ENCODE data around the gene ATRN. TPM values are rescaled to one million over a fixed set of nuclear protein-coding genes. Genes with fewer than 3 reads are reported as not detected.

ATRN gene
- total and polyA plus RNA-seq, 4 experiments from 2014 or later = 4.0 to 12.5 (median 10.1) TPM

DNA sequence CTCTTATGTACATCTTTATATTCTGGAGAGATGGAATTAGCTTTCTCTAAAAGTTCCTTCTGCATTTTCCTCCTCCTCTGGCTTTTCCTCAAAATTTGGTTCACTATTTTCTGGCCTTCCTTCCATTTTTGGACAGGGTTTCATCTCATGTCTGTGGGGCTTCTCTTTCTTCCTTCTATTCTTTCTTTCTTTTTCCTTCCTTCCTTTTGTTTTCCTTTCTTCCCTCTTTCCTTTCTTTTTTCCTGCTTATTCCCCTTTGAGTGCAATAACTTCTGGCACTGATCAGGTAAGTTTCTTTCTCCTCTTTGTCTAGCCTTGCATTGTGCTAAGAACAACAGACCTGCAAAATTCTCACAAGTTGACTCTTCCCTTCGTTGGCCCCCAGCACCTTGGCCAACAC lies 5.5 kb upstream of the ATRN start:
- no peak overlapping the region for H3K4me3 Mint-ChIP-seq
- no peaks in the 10 kb centered on the region for H3K36me3 Mint-ChIP-seq
- H3K9me3 Mint-ChIP-seq = no peaks in the 10 kb centered on the region
- H3K4me1 ChIP-seq (ENCODE audit: insufficient read depth, low read length) = no peaks in the 10 kb centered on the region
- ChIA-PET CTCF (ENCODE audit: partially characterized antibody) (interaction anchor here (1.6 kb wide), 1 partner anchor 9 kb away, joined by 3 read pairs; no protein-coding TSS in a partner anchor), POLR2A (ENCODE audit: partially characterized antibody) (no interaction called here)
- no peak overlapping the region for H3K27ac Mint-ChIP-seq
- no peaks in the 10 kb centered on the region for H3K9me3 ChIP-seq (ENCODE audit: control insufficient read depth in 1 of 2, low read length in 2 of 2)
- no peak for DNase-seq
- H3K36me3 ChIP-seq (ENCODE audit: insufficient read depth, low read length) = no peaks in the 10 kb centered on the region
- H3K27ac ChIP-seq (ENCODE audit: low read depth, low read length) = no peak overlapping the region
- H3K27me3 ChIP-seq (ENCODE audit: insufficient read depth, low read length) = peaks cover 3% of the 10 kb centered on the region
- H3K4me1 Mint-ChIP-seq = peaks cover 0 to 7% (median 4%) of the 10 kb centered on the region in 4 donors
- intact Hi-C loops (cut with micrococcal nuclease) = no loop called here
- no peak overlapping the region for H3K4me3 ChIP-seq (ENCODE audit: low read length in 2 of 2)
- H3K27me3 Mint-ChIP-seq = peaks cover 6 to 9% of the 10 kb centered on the region in 2 donors

DNA sequence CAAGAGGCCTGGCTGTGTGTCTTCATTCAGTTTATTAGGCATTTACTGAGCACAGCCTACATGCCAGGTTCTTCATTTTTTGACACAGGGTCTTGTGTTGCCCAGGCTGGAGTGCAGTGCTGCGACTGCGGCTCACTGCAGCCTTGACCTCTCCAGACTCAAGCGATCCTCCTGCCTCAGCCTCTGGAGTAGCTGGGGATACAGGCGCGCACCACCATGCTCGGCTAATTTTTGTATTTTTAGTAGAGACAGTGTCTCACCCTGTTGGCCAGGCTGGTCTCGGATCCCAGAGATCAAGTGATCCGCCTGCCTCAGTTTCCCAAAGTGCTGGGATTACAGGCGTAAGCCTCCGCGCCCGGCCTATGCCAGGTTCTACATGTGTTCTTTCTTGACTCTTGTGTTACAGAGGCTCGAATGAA lies 601 bp upstream of the ATRN start:
- peaks cover 2 to 7% of the 10 kb centered on the region in 2 donors for H3K27me3 Mint-ChIP-seq
- H3K27ac Mint-ChIP-seq = peak overlapping the region; percentile 65 to 90 (median 84)
- peak overlapping the region; percentile 51 for H3K27ac ChIP-seq (ENCODE audit: low read depth, low read length)
- DNase-seq = no peak
- no peaks in the 10 kb centered on the region for H3K9me3 Mint-ChIP-seq
- H3K36me3 Mint-ChIP-seq = peaks cover 0 to 4% of the 10 kb centered on the region in 2 donors
- ChIA-PET POLR2A (ENCODE audit: partially characterized antibody) (interaction anchor here (0.8 to 4.2 kb wide), 4 partner anchors 50 to 142 kb away, joined by 3 to 28 read pairs (median 5); partner anchors contain the start of gene DNAAF9), CTCF (ENCODE audit: partially characterized antibody) (no interaction called here)
- no peaks in the 10 kb centered on the region for H3K9me3 ChIP-seq (ENCODE audit: control insufficient read depth in 1 of 2, low read length in 2 of 2)
- peaks cover 25% of the 10 kb centered on the region for H3K4me1 ChIP-seq (ENCODE audit: insufficient read depth, low read length)
- peak overlapping the region; percentile 60 to 66 for H3K4me3 ChIP-seq (ENCODE audit: low read length in 2 of 2)
- peaks cover 26 to 45% (median 34%) of the 10 kb centered on the region in 4 donors for H3K4me1 Mint-ChIP-seq
- H3K36me3 ChIP-seq (ENCODE audit: insufficient read depth, low read length) = no peaks in the 10 kb centered on the region
- intact Hi-C loops (cut with micrococcal nuclease) = no loop called here
- peak overlapping the region; percentile 87 to 96 (median 90) for H3K4me3 Mint-ChIP-seq
- peaks cover 3% of the 10 kb centered on the region for H3K27me3 ChIP-seq (ENCODE audit: insufficient read depth, low read length)

DNA sequence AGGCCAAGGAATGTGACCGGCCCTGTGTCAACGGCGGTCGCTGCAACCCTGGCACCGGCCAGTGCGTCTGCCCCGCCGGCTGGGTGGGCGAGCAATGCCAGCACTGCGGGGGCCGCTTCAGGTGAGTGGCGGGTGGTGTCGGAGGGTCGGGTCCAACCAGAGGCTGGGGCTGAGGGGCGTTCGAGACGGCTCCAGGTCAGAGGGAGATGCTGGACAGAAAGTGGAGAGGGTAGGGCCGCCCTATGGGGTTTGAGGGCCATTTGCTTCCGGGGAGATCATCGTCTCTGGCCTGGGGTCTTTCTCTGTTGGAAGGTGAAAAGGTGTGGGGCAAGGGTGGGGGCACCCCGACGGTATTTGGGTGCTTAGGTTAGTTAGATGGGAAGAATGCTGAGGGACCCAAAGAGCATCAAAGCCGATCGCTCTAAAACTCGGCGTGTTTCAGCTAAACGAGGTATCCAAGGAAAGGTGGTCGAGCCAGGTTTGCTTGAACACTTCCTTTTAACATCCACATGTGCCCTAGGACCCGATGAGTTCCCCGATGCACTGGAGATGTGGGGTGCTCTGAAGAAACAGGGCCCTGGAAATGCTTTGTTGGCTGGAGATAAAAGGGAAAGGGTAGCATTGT lies 691 bp downstream of the ATRN start:
- ChIA-PET CTCF (ENCODE audit: partially characterized antibody) (interaction anchor here (2.0 kb wide), 1 partner anchor 13 kb away, joined by 4 read pairs; no protein-coding TSS in a partner anchor), POLR2A (ENCODE audit: partially characterized antibody) (interaction anchor here (4.2 kb wide), 1 partner anchor 64 kb away, joined by 28 read pairs; the partner anchor contains the start of gene DNAAF9)
- peaks cover 25% of the 10 kb centered on the region for H3K4me1 ChIP-seq (ENCODE audit: insufficient read depth, low read length)
- intact Hi-C loops (cut with micrococcal nuclease) = loop anchor here (1.0 kb wide), 1 partner anchor 64 kb away; the partner anchor contains the start of gene DNAAF9
- Mint-ChIP-seq H3K4me3 (peak overlapping the region; percentile 90 to 96 (median 94)), H3K27ac (peak overlapping the region; percentile 73 to 96 (median 88)), H3K36me3 (peaks cover 0 to 4% of the 10 kb centered on the region in 2 donors), H3K4me1 (peaks cover 26 to 45% (median 34%) of the 10 kb centered on the region in 4 donors), H3K9me3 (no peaks in the 10 kb centered on the region), H3K27me3 (peaks cover 0 to 1% of the 10 kb centered on the region in 2 donors)
- H3K4me3 ChIP-seq (ENCODE audit: low read length in 2 of 2) = peak overlapping the region; percentile 66 to 67
- peaks cover under 1% of the 10 kb centered on the region for H3K27me3 ChIP-seq (ENCODE audit: insufficient read depth, low read length)
- H3K27ac ChIP-seq (ENCODE audit: low read depth, low read length) = peak overlapping the region; percentile 51
- no peaks in the 10 kb centered on the region for H3K9me3 ChIP-seq (ENCODE audit: control insufficient read depth in 1 of 2, low read length in 2 of 2)
- DNase-seq = peak in 2 of 5 donors; percentile 2 to 8
- no peaks in the 10 kb centered on the region for H3K36me3 ChIP-seq (ENCODE audit: insufficient read depth, low read length)

DNA sequence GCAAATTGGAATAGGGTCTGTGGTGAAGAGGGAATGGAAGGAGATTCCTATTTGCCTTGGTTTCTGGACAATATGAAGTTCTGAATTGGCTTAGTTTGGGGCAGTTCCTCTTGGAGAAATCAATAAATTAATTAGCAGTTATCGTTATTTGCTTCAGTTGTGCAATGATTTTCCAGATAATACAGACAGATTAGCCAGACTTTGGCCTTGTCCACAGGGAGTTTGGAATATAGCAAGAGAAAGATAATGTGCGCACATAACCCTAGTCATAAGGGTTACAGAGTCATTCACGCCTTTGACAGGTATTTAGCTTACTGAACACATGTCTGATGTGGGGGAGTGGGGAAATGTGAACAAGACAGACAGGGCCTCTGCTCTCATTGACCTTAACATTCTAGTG lies 1.3 kb downstream of the ATRN start:
- intact Hi-C loops (cut with micrococcal nuclease) = no loop called here
- no peaks in the 10 kb centered on the region for H3K9me3 Mint-ChIP-seq
- peak overlapping the region; percentile 90 to 96 (median 94) for H3K4me3 Mint-ChIP-seq
- ChIA-PET CTCF (ENCODE audit: partially characterized antibody) (interaction anchor here (2.0 kb wide), 1 partner anchor 13 kb away, joined by 4 read pairs; no protein-coding TSS in a partner anchor), POLR2A (ENCODE audit: partially characterized antibody) (interaction anchor here (4.2 kb wide), 1 partner anchor 64 kb away, joined by 28 read pairs; the partner anchor contains the start of gene DNAAF9)
- Histone ChIP-seq H3K27me3 (ENCODE audit: insufficient read depth, low read length) (no peaks in the 10 kb centered on the region), H3K36me3 (ENCODE audit: insufficient read depth, low read length) (no peaks in the 10 kb centered on the region), H3K9me3 (ENCODE audit: control insufficient read depth in 1 of 2, low read length in 2 of 2) (no peaks in the 10 kb centered on the region), H3K4me3 (ENCODE audit: low read length in 2 of 2) (peak overlapping the region; percentile 66 to 67), H3K4me1 (ENCODE audit: insufficient read depth, low read length) (peaks cover 25% of the 10 kb centered on the region), H3K27ac (ENCODE audit: low read depth, low read length) (no peak overlapping the region)
- H3K4me1 Mint-ChIP-seq = peaks cover 26 to 45% (median 34%) of the 10 kb centered on the region in 4 donors
- peaks cover 0 to 4% of the 10 kb centered on the region in 2 donors for H3K36me3 Mint-ChIP-seq
- no peak for DNase-seq
- peak overlapping the region; percentile 11 to 96 (median 88) for H3K27ac Mint-ChIP-seq
- H3K27me3 Mint-ChIP-seq = no peaks in the 10 kb centered on the region

DNA sequence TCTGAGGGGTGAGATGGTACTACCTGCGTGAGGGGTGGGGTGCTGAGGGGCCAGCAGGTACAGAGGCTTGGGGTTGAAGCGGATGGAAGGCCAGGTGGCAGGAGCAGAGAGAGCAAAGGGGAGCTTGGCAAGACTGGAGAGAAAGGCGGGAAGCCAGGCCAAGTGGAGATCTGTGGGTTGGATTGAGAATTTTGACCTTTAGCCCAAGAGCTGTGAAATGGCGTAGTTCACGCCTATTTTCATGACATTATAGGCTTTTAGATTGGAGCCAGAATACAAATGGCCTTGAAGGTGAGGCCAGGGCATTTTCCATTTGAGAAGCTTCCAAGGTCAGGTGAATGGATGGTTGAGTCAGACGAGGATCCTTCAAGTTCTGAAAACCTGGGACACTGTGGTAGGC lies 2.5 kb downstream of the ATRN start:
- Histone ChIP-seq H3K4me3 (ENCODE audit: low read length in 2 of 2) (no peak overlapping the region), H3K27me3 (ENCODE audit: insufficient read depth, low read length) (no peaks in the 10 kb centered on the region), H3K27ac (ENCODE audit: low read depth, low read length) (no peak overlapping the region), H3K36me3 (ENCODE audit: insufficient read depth, low read length) (no peaks in the 10 kb centered on the region), H3K4me1 (ENCODE audit: insufficient read depth, low read length) (peaks cover 25% of the 10 kb centered on the region), H3K9me3 (ENCODE audit: control insufficient read depth in 1 of 2, low read length in 2 of 2) (no peaks in the 10 kb centered on the region)
- Mint-ChIP-seq H3K27ac (peak overlapping the region in 5 of 7 donors; percentile 28 to 70 (median 47)), H3K4me1 (peaks cover 29 to 50% (median 36%) of the 10 kb centered on the region in 4 donors), H3K9me3 (no peaks in the 10 kb centered on the region), H3K36me3 (peaks cover 0 to 4% of the 10 kb centered on the region in 2 donors), H3K4me3 (peak overlapping the region in 7 of 8 donors; percentile 20 to 96 (median 42)), H3K27me3 (no peaks in the 10 kb centered on the region)
- DNase-seq = no peak
- CTCF ChIA-PET (ENCODE audit: partially characterized antibody) = interaction anchor here (2.0 kb wide), 1 partner anchor 12 kb away, joined by 4 read pairs; no protein-coding TSS in a partner anchor
- POLR2A ChIA-PET (ENCODE audit: partially characterized antibody) = interaction anchor here (4.2 kb wide), 1 partner anchor 65 kb away, joined by 28 read pairs; the partner anchor contains the start of gene DNAAF9
- intact Hi-C loops (cut with micrococcal nuclease) = no loop called here

DNA sequence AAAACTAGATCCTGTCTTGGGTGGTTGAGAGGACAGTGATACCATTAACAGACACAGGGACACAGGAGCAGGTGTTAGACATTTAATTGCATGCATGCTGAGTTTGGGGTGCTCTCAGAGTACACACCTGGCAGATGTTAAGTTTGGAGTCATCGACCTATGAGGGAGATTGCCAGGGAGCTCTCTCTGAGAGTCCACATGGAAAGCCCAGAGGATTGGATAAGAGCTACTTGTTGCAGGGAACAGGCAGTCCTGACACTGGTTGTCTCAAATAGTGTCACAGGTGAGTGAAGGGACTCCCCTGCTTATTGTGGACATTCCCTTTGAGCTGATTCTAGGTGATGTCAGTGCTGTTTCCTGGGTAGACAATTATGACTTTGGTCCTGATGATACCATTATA lies 3.1 kb downstream of the ATRN start:
- Mint-ChIP-seq H3K27me3 (no peaks in the 10 kb centered on the region), H3K4me3 (peak overlapping the region in 5 of 8 donors; percentile 20 to 90 (median 38)), H3K9me3 (no peaks in the 10 kb centered on the region), H3K4me1 (peaks cover 29 to 50% (median 36%) of the 10 kb centered on the region in 4 donors), H3K27ac (peak overlapping the region in 3 of 7 donors; percentile 28 to 70 (median 47)), H3K36me3 (peaks cover 0 to 4% of the 10 kb centered on the region in 2 donors)
- no peak overlapping the region for H3K4me3 ChIP-seq (ENCODE audit: low read length in 2 of 2)
- POLR2A ChIA-PET (ENCODE audit: partially characterized antibody) = interaction anchor here (4.2 kb wide), 1 partner anchor 66 kb away, joined by 28 read pairs; the partner anchor contains the start of gene DNAAF9
- H3K9me3 ChIP-seq (ENCODE audit: control insufficient read depth in 1 of 2, low read length in 2 of 2) = no peaks in the 10 kb centered on the region
- no peak for DNase-seq
- no peaks in the 10 kb centered on the region for H3K27me3 ChIP-seq (ENCODE audit: insufficient read depth, low read length)
- intact Hi-C loops (cut with micrococcal nuclease) = no loop called here
- H3K4me1 ChIP-seq (ENCODE audit: insufficient read depth, low read length) = peaks cover 25% of the 10 kb centered on the region
- no peaks in the 10 kb centered on the region for H3K36me3 ChIP-seq (ENCODE audit: insufficient read depth, low read length)
- H3K27ac ChIP-seq (ENCODE audit: low read depth, low read length) = no peak overlapping the region
- CTCF ChIA-PET (ENCODE audit: partially characterized antibody) = interaction anchor here (1.2 to 2.0 kb wide), 2 partner anchors 8 to 11 kb away, joined by 3 to 4 read pairs; no protein-coding TSS in a partner anchor

Measured in CD4-positive, alpha-beta memory T cell (primary cell).